Muscle of arm (tissue), 12 donors: ENCODE results near the gene CACNA1E. TPM values are rescaled to one million over a fixed set of nuclear protein-coding genes. Genes with fewer than 3 reads are reported as not detected.

ENCODE experiments used
- DNase-seq: peaks from one replicate; pipeline ENCODE4 v3.0.0-alpha.2; 2013
- polyA plus RNA-seq, 12 donors: library from polyadenylated mRNA; unstranded; fragments of 120-200 nt; gene quantifications; one replicate each; pipeline ENCODE4 v1.2.1, GENCODE V29; 2013; ENCODE audit not compliant: insufficient read length in 12 of 12

The CACNA1E gene
- polyA plus RNA-seq, 12 donors = 0.13 to 3.0 (median 0.42) TPM; not detected in 1

- no peak for DNase-seq
Observed at GRCh38 chr1:181767001-181767708, 283.8 kb downstream of the CACNA1E start.

- DNase-seq = no peak
Observed at GRCh38 chr1:181768211-181768929, 285.1 kb downstream of the CACNA1E start.

- no peak for DNase-seq
Observed at GRCh38 chr1:181768930-181769280, 285.6 kb downstream of the CACNA1E start.

GRCh38 chr1:181769846-181770245 is 286.5 kb downstream of the CACNA1E start:
- no peak for DNase-seq

GRCh38 chr1:181772714-181773113 is 289.4 kb downstream of the CACNA1E start:
- DNase-seq = no peak

- no peak for DNase-seq
Observed at GRCh38 chr1:181776044-181776443, 292.7 kb downstream of the CACNA1E start.

- DNase-seq = no peak
Observed at GRCh38 chr1:181777286-181777685, 294.0 kb downstream of the CACNA1E start.

- DNase-seq = no peak
Observed at GRCh38 chr1:181777812-181778211, 294.5 kb downstream of the CACNA1E start.

- DNase-seq = no peak
Observed at GRCh38 chr1:181778640-181779260, 295.4 kb downstream of the CACNA1E start.

- DNase-seq = no peak
Observed at GRCh38 chr1:181779343-181779742, 296.0 kb downstream of the CACNA1E start.

GRCh38 chr1:181783208-181783607 is 299.9 kb downstream of the CACNA1E start:
- DNase-seq = no peak

- DNase-seq = no peak
Observed at GRCh38 chr1:181784039-181784683, 300.8 kb downstream of the CACNA1E start.

- no peak for DNase-seq
Observed at GRCh38 chr1:181789395-181789794, 306.1 kb downstream of the CACNA1E start.

GRCh38 chr1:181791721-181792120 is 308.4 kb downstream of the CACNA1E start:
- DNase-seq = no peak

- no peak for DNase-seq
Observed at GRCh38 chr1:181793831-181794230, 310.5 kb downstream of the CACNA1E start.

GRCh38 chr1:181794332-181794731 is 311.0 kb downstream of the CACNA1E start:
- no peak for DNase-seq

GRCh38 chr1:181798191-181798926 is 315.0 kb downstream of the CACNA1E start:
- no peak for DNase-seq

GRCh38 chr1:181801617-181802016 is 318.3 kb downstream of the CACNA1E start:
- no peak for DNase-seq

- no peak for DNase-seq
Observed at GRCh38 chr1:181802466-181802865, 319.1 kb downstream of the CACNA1E start.

- DNase-seq = no peak
Observed at GRCh38 chr1:181803421-181803820, 320.1 kb downstream of the CACNA1E start.

- no peak for DNase-seq
Observed at GRCh38 chr1:181804989-181805388, 321.7 kb downstream of the CACNA1E start.

GRCh38 chr1:181806746-181807145 is 323.4 kb downstream of the CACNA1E start:
- no peak for DNase-seq
